Liver (tissue), 9 donors: ENCODE results near the gene HMGA1. TPM values are rescaled to one million over a fixed set of nuclear protein-coding genes. Genes with fewer than 3 reads are reported as not detected.

ENCODE experiments used
- DNase-seq: peaks from one replicate; pipeline ENCODE4 v3.0.0-alpha.2; 2017; ENCODE audit warnings: low spot score
- H3K27ac ChIP-seq, 2 donors: one replicate each; pipeline ENCODE4 v1.7.0; 2013; ENCODE audit warnings: inconsistent platforms in 2 of 2, low read length in 2 of 2, control low read depth in 1 of 2, low read depth in 1 of 2, mild to moderate bottlenecking in 1 of 2
- H3K27me3 ChIP-seq, 4 donors: one replicate each; pipeline versions ENCODE4 v1.6.1 to v1.7.0; 2013; ENCODE audit warnings: low read length in 3 of 4, inconsistent platforms in 1 of 4, mild to moderate bottlenecking in 1 of 4, moderate library complexity in 1 of 4; ENCODE audit not compliant: control insufficient read depth in 4 of 4, insufficient read depth in 4 of 4
- H3K36me3 ChIP-seq, 4 donors: one replicate each; pipeline versions ENCODE4 v1.6.1 to v1.7.0; 2013; ENCODE audit warnings: low read length in 3 of 4, mild to moderate bottlenecking in 3 of 4, low read depth in 1 of 4, moderate library complexity in 1 of 4; ENCODE audit not compliant: control insufficient read depth in 4 of 4, insufficient read depth in 3 of 4
- H3K4me1 ChIP-seq, 4 donors: one replicate each; pipeline versions ENCODE4 v1.6.1 to v1.7.0; 2013; ENCODE audit warnings: low read length in 3 of 4, mild to moderate bottlenecking in 3 of 4, moderate library complexity in 1 of 4; ENCODE audit not compliant: control insufficient read depth in 4 of 4, insufficient read depth in 4 of 4
- H3K4me3 ChIP-seq, 3 donors: one replicate each; pipeline versions ENCODE4 v1.6.1 to v1.7.0; 2013; ENCODE audit warnings: low read length in 3 of 3, control low read depth in 1 of 3, low read depth in 1 of 3, mild to moderate bottlenecking in 1 of 3
- H3K9ac ChIP-seq, 2 donors: one replicate each; pipeline ENCODE4 v1.7.0; 2013; ENCODE audit warnings: low read length in 2 of 2, mild to moderate bottlenecking in 2 of 2, moderate library complexity in 2 of 2, control low read depth in 1 of 2, low read depth in 1 of 2
- H3K9me3 ChIP-seq, 4 donors: one replicate each; pipeline versions ENCODE4 v1.6.1 to v1.7.0; 2013; ENCODE audit warnings: low read length in 3 of 4; ENCODE audit not compliant: control insufficient read depth in 4 of 4
- ATF3 ChIP-seq: IDR thresholded peaks from 2 replicates; pipeline ENCODE4 v1.6.1; 2016; ENCODE audit warnings: antibody characterized with exemption
- CTCF ChIP-seq: fragments of 150-350 bp; IDR thresholded peaks from 2 replicates; pipeline ENCODE4 v1.5.1; 2017; ENCODE audit warnings: improper control_type of control experiment, low read depth, low read length; ENCODE audit not compliant: missing input control
- FOXA1 ChIP-seq: IDR thresholded peaks from 2 replicates; pipeline ENCODE4 v1.6.1; 2016; ENCODE audit warnings: antibody characterized with exemption
- FOXA2 ChIP-seq: IDR thresholded peaks from 2 replicates; pipeline ENCODE4 v1.6.1; 2016; ENCODE audit warnings: antibody characterized with exemption
- GABPA ChIP-seq, 2 donors: IDR thresholded peaks in 1 of 2; conservative IDR thresholded peaks in 1 of 2; 2 replicates each; pipeline ENCODE4 v1.6.1; 2016; ENCODE audit warnings: antibody characterized with exemption in 2 of 2, mild to moderate bottlenecking in 1 of 2, moderate library complexity in 1 of 2
- HNF4A ChIP-seq, 2 donors: conservative IDR thresholded peaks; 2 replicates each; pipeline ENCODE4 v1.6.1; 2016; ENCODE audit warnings: antibody characterized with exemption in 2 of 2, mild to moderate bottlenecking in 2 of 2
- JUND ChIP-seq, 2 donors: IDR thresholded peaks; 2 replicates each; pipeline ENCODE4 v1.6.1; 2016; ENCODE audit warnings: antibody characterized with exemption in 2 of 2
- MAX ChIP-seq: IDR thresholded peaks from 2 replicates; pipeline ENCODE4 v1.6.1; 2016; ENCODE audit warnings: antibody characterized with exemption
- RXRA ChIP-seq, 2 donors: IDR thresholded peaks; 2 replicates each; pipeline ENCODE4 v1.6.1; 2017 to 2018; ENCODE audit warnings: antibody characterized with exemption in 2 of 2, mild to moderate bottlenecking in 1 of 2
- TAF1 ChIP-seq: conservative IDR thresholded peaks from 2 replicates; pipeline ENCODE4 v1.6.1; 2016; ENCODE audit warnings: antibody characterized with exemption, mild to moderate bottlenecking
- YY1 ChIP-seq: IDR thresholded peaks from 2 replicates; pipeline ENCODE4 v1.6.1; 2016; ENCODE audit warnings: antibody characterized with exemption, mild to moderate bottlenecking
- WGBS: extraction: QIAGEN DNeasy Blood & Tissue Kit; methylation state at CpG from one replicate; pipeline ENCODE4 v1.1.7; 2013; 5-methylcytosine and 5-hydroxymethylcytosine counted together
- polyA plus RNA-seq, 2 donors: library from polyadenylated mRNA; stranded (reverse) in 1 of 2; unstranded in 1 of 2; fragments of 200-250 nt in 1 of 2; fragments of >200 nt in 1 of 2; fragmentation: Nextera tagmentation in 1 of 2; extraction: Ambion mirVana in 1 of 2; gene quantifications; one replicate each; pipeline versions ENCODE4 v1.2.1 to v1.2.3, GENCODE V29; 2013 to 2015
- total RNA-seq, 2 donors: library from RNA; depleted of rRNA; stranded (reverse); fragments of >200 nt; gene quantifications; one replicate each; pipeline ENCODE4 v1.2.3, GENCODE V29; 2014
- donor health status: healthy.
- donor health status: healthy.
- donor health status: healthy.
- donor health status: healthy.
- donor health status: healthy.

The HMGA1 gene
- total and polyA plus RNA-seq, 4 donors, result 4.2 to 118 (median 8.5) TPM

- TF ChIP-seq FOXA1 (no peak), GABPA (IDR thresholded peaks at IDR 0.05 in 1 of 2, conservative IDR thresholded peaks at IDR 0.05 in 1 of 2) (no peak), CTCF (no peak), YY1 (no peak), HNF4A (conservative IDR thresholded peaks at IDR 0.05) (no peak), RXRA (IDR thresholded peaks at IDR 0.05) (no peak), ATF3 (no peak), JUND (IDR thresholded peaks at IDR 0.05) (no peak), FOXA2 (no peak), TAF1 (no peak)
- no peaks in the 10 kb centered on the region for H3K9me3 ChIP-seq
- H3K36me3 ChIP-seq, result no peaks in the 10 kb centered on the region
- peaks cover 0 to 4% (median under 1%) of the 10 kb centered on the region in 4 donors for H3K4me1 ChIP-seq
- no peak overlapping the region for H3K4me3 ChIP-seq
- DNase-seq, result no peak
- H3K9ac ChIP-seq, result no peak overlapping the region
- WGBS, result 96% methylated on average over 17 of the region's 17 CpGs
- H3K27me3 ChIP-seq, result no peaks in the 10 kb centered on the region
- no peak overlapping the region for H3K27ac ChIP-seq
These were observed 4.9 kb upstream of the HMGA1 start for GRCh38 chr6:34231566-34232336.

- no peaks in the 10 kb centered on the region for H3K36me3 ChIP-seq
- no peak for TF ChIP-seq MAX
- no peak for TF ChIP-seq FOXA2
- no peak overlapping the region for H3K9ac ChIP-seq
- no peak for DNase-seq
- H3K27me3 ChIP-seq, result no peaks in the 10 kb centered on the region
- 80% methylated on average over 5 of the region's 5 CpGs for WGBS
- H3K4me3 ChIP-seq, result no peak overlapping the region
- no peak overlapping the region for H3K27ac ChIP-seq
- peaks cover 0 to 7% (median 2%) of the 10 kb centered on the region in 4 donors for H3K4me1 ChIP-seq
- H3K9me3 ChIP-seq, result no peaks in the 10 kb centered on the region
These were observed 3.8 kb upstream of the HMGA1 start for GRCh38 chr6:34232901-34233300.

- H3K9ac ChIP-seq, result no peak overlapping the region
- no peaks in the 10 kb centered on the region for H3K9me3 ChIP-seq
- 96% methylated on average over 7 of the region's 7 CpGs for WGBS
- no peaks in the 10 kb centered on the region for H3K36me3 ChIP-seq
- DNase-seq, result no peak
- H3K4me3 ChIP-seq, result no peak overlapping the region
- no peak overlapping the region for H3K27ac ChIP-seq
- TF ChIP-seq FOXA2 (no peak), YY1 (no peak), HNF4A (conservative IDR thresholded peaks at IDR 0.05) (no peak)
- H3K4me1 ChIP-seq, result peaks cover 0 to 11% (median 7%) of the 10 kb centered on the region in 4 donors
- no peaks in the 10 kb centered on the region for H3K27me3 ChIP-seq
These were observed 2.8 kb upstream of the HMGA1 start for GRCh38 chr6:34233867-34234266.
